Liver (tissue), 9 donors: ENCODE data around the gene ACVR1C. TPM values are rescaled to one million over a fixed set of nuclear protein-coding genes. Genes with fewer than 3 reads are reported as not detected.

ENCODE experiments used
- DNase-seq: peaks from one replicate; pipeline ENCODE4 v3.0.0-alpha.2; 2017; ENCODE audit warnings: low spot score
- H3K27ac ChIP-seq, 2 donors: one replicate each; pipeline ENCODE4 v1.7.0; 2013; ENCODE audit warnings: inconsistent platforms in 2 of 2, low read length in 2 of 2, control low read depth in 1 of 2, low read depth in 1 of 2, mild to moderate bottlenecking in 1 of 2
- H3K27me3 ChIP-seq, 4 donors: one replicate each; pipeline versions ENCODE4 v1.6.1 to v1.7.0; 2013; ENCODE audit warnings: low read length in 3 of 4, inconsistent platforms in 1 of 4, mild to moderate bottlenecking in 1 of 4, moderate library complexity in 1 of 4; ENCODE audit not compliant: control insufficient read depth in 4 of 4, insufficient read depth in 4 of 4
- H3K36me3 ChIP-seq, 4 donors: one replicate each; pipeline versions ENCODE4 v1.6.1 to v1.7.0; 2013; ENCODE audit warnings: low read length in 3 of 4, mild to moderate bottlenecking in 3 of 4, low read depth in 1 of 4, moderate library complexity in 1 of 4; ENCODE audit not compliant: control insufficient read depth in 4 of 4, insufficient read depth in 3 of 4
- H3K4me1 ChIP-seq, 4 donors: one replicate each; pipeline versions ENCODE4 v1.6.1 to v1.7.0; 2013; ENCODE audit warnings: low read length in 3 of 4, mild to moderate bottlenecking in 3 of 4, moderate library complexity in 1 of 4; ENCODE audit not compliant: control insufficient read depth in 4 of 4, insufficient read depth in 4 of 4
- H3K4me3 ChIP-seq, 3 donors: one replicate each; pipeline versions ENCODE4 v1.6.1 to v1.7.0; 2013; ENCODE audit warnings: low read length in 3 of 3, control low read depth in 1 of 3, low read depth in 1 of 3, mild to moderate bottlenecking in 1 of 3
- H3K9ac ChIP-seq, 2 donors: one replicate each; pipeline ENCODE4 v1.7.0; 2013; ENCODE audit warnings: low read length in 2 of 2, mild to moderate bottlenecking in 2 of 2, moderate library complexity in 2 of 2, control low read depth in 1 of 2, low read depth in 1 of 2
- H3K9me3 ChIP-seq, 4 donors: one replicate each; pipeline versions ENCODE4 v1.6.1 to v1.7.0; 2013; ENCODE audit warnings: low read length in 3 of 4; ENCODE audit not compliant: control insufficient read depth in 4 of 4
- ATF3 ChIP-seq: IDR thresholded peaks from 2 replicates; pipeline ENCODE4 v1.6.1; 2016; ENCODE audit warnings: antibody characterized with exemption
- CTCF ChIP-seq: fragments of 150-350 bp; IDR thresholded peaks from 2 replicates; pipeline ENCODE4 v1.5.1; 2017; ENCODE audit warnings: improper control_type of control experiment, low read depth, low read length; ENCODE audit not compliant: missing input control
- FOXA1 ChIP-seq: IDR thresholded peaks from 2 replicates; pipeline ENCODE4 v1.6.1; 2016; ENCODE audit warnings: antibody characterized with exemption
- FOXA2 ChIP-seq: IDR thresholded peaks from 2 replicates; pipeline ENCODE4 v1.6.1; 2016; ENCODE audit warnings: antibody characterized with exemption
- GABPA ChIP-seq, 2 donors: IDR thresholded peaks in 1 of 2; conservative IDR thresholded peaks in 1 of 2; 2 replicates each; pipeline ENCODE4 v1.6.1; 2016; ENCODE audit warnings: antibody characterized with exemption in 2 of 2, mild to moderate bottlenecking in 1 of 2, moderate library complexity in 1 of 2
- HNF4A ChIP-seq, 2 donors: conservative IDR thresholded peaks; 2 replicates each; pipeline ENCODE4 v1.6.1; 2016; ENCODE audit warnings: antibody characterized with exemption in 2 of 2, mild to moderate bottlenecking in 2 of 2
- HNF4G ChIP-seq: IDR thresholded peaks from 2 replicates; pipeline ENCODE4 v1.6.1; 2016; ENCODE audit warnings: antibody characterized with exemption
- MAX ChIP-seq: IDR thresholded peaks from 2 replicates; pipeline ENCODE4 v1.6.1; 2016; ENCODE audit warnings: antibody characterized with exemption
- NR2F2 ChIP-seq: IDR thresholded peaks from 2 replicates; pipeline ENCODE4 v1.6.1; 2016; ENCODE audit warnings: antibody characterized with exemption
- RAD21 ChIP-seq, 2 donors: IDR thresholded peaks; 2 replicates each; pipeline ENCODE4 v1.6.1; 2016; ENCODE audit warnings: antibody characterized with exemption in 2 of 2, mild to moderate bottlenecking in 2 of 2
- REST ChIP-seq: IDR thresholded peaks from 2 replicates; pipeline ENCODE4 v1.6.1; 2016; ENCODE audit warnings: antibody characterized with exemption, mild to moderate bottlenecking
- RXRA ChIP-seq, 2 donors: IDR thresholded peaks; 2 replicates each; pipeline ENCODE4 v1.6.1; 2017 to 2018; ENCODE audit warnings: antibody characterized with exemption in 2 of 2, mild to moderate bottlenecking in 1 of 2
- SP1 ChIP-seq: IDR thresholded peaks from 2 replicates; pipeline ENCODE4 v1.6.1; 2018; ENCODE audit warnings: antibody characterized with exemption, mild to moderate bottlenecking
- TAF1 ChIP-seq: conservative IDR thresholded peaks from 2 replicates; pipeline ENCODE4 v1.6.1; 2016; ENCODE audit warnings: antibody characterized with exemption, mild to moderate bottlenecking
- YY1 ChIP-seq: IDR thresholded peaks from 2 replicates; pipeline ENCODE4 v1.6.1; 2016; ENCODE audit warnings: antibody characterized with exemption, mild to moderate bottlenecking
- ZBTB33 ChIP-seq: IDR thresholded peaks from 2 replicates; pipeline ENCODE4 v1.6.1; 2016; ENCODE audit warnings: antibody characterized with exemption
- WGBS: extraction: QIAGEN DNeasy Blood & Tissue Kit; methylation state at CpG from one replicate; pipeline ENCODE4 v1.1.7; 2013; 5-methylcytosine and 5-hydroxymethylcytosine counted together
- polyA plus RNA-seq, 2 donors: library from polyadenylated mRNA; stranded (reverse) in 1 of 2; unstranded in 1 of 2; fragments of 200-250 nt in 1 of 2; fragments of >200 nt in 1 of 2; fragmentation: Nextera tagmentation in 1 of 2; extraction: Ambion mirVana in 1 of 2; gene quantifications; one replicate each; pipeline versions ENCODE4 v1.2.1 to v1.2.3, GENCODE V29; 2013 to 2015
- total RNA-seq, 2 donors: library from RNA; depleted of rRNA; stranded (reverse); fragments of >200 nt; gene quantifications; one replicate each; pipeline ENCODE4 v1.2.3, GENCODE V29; 2014
- donor health status: healthy.
- donor health status: healthy.
- donor health status: healthy.
- donor health status: healthy.
- donor health status: healthy.

ACVR1C gene
- total and polyA plus RNA-seq, 4 donors, result 0.19 to 2.5 (median 0.73) TPM

- no peak for DNase-seq
- no peaks in the 10 kb centered on the region for H3K36me3 ChIP-seq
- TF ChIP-seq NR2F2, result no peak
- TF ChIP-seq HNF4A (conservative IDR thresholded peaks at IDR 0.05), result no peak
- TF ChIP-seq FOXA2, result no peak
- no peak for TF ChIP-seq MAX
- no peak for TF ChIP-seq YY1
- TF ChIP-seq RXRA (IDR thresholded peaks at IDR 0.05), result no peak
- no peak for TF ChIP-seq CTCF
These were observed 22.1 kb downstream of the ACVR1C start for GRCh38 chr2:157606534-157606933.

GRCh38 chr2:157603198-157603597 is 25.5 kb downstream of the ACVR1C start:
- Histone ChIP-seq H3K4me3 (no peak overlapping the region), H3K27ac (no peak overlapping the region), H3K9me3 (no peaks in the 10 kb centered on the region), H3K4me1 (no peaks in the 10 kb centered on the region), H3K9ac (no peak overlapping the region), H3K27me3 (no peaks in the 10 kb centered on the region), H3K36me3 (no peaks in the 10 kb centered on the region)
- DNase-seq, result no peak
- TF ChIP-seq RAD21 (IDR thresholded peaks at IDR 0.05) (no peak), TAF1 (no peak), ZBTB33 (no peak), GABPA (IDR thresholded peaks at IDR 0.05 in 1 of 2, conservative IDR thresholded peaks at IDR 0.05 in 1 of 2) (no peak), FOXA1 (no peak), HNF4A (conservative IDR thresholded peaks at IDR 0.05) (no peak), YY1 (no peak), HNF4G (no peak), ATF3 (no peak), SP1 (no peak), REST (no peak), RXRA (IDR thresholded peaks at IDR 0.05) (no peak), CTCF (no peak)
- WGBS, result 96% methylated on average over 1 of the region's 1 CpG

More at GRCh38 chr2:157606534-157606933, 22.1 kb downstream of the ACVR1C start:
- no peak overlapping the region for H3K9ac ChIP-seq
- H3K27ac ChIP-seq, result no peak overlapping the region
- H3K4me3 ChIP-seq, result no peak overlapping the region
- H3K9me3 ChIP-seq, result no peaks in the 10 kb centered on the region
- no peaks in the 10 kb centered on the region for H3K4me1 ChIP-seq
- H3K27me3 ChIP-seq, result no peaks in the 10 kb centered on the region
